ENCODE measurements around the gene TSTD2.
A peak's percentile ranks its signal among the peaks of the same experiment; 100 is the strongest.
"Not testable (repeated sequence)": the region's sequence is repeated elsewhere in the genome, so short reads cannot be mapped to it uniquely, and the experiment has no call there.

The TSTD2 gene

DNA sequence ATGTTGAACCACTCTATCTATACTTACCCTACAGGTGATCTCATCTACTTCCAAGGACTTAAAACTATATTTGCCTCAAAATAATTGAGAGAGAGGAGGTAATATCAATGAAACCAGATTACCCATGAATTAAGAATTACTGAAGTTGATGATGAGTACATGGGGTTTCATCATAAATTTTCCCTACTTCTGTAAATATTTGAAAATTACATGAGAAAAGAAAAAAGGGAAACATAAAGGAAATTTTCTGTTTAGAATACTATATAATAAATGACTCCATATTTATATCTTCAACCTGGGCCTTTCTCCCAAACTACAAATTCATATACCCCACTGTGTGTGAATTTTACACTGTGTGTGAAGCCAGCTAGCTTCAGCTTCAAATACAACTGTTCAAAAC, 2.6 kb downstream of the TSTD2 start:
- no peak for DNase-seq (ENCODE audit: low read depth)

- DNase-seq (ENCODE audit: low read depth) = no peak
These were observed 4.0 kb downstream of the TSTD2 start for GRCh38 chr9:97629156-97629555.

GRCh38 chr9:97628668-97629067, 4.5 kb downstream of the TSTD2 start:
- no peak for DNase-seq (ENCODE audit: low read depth)

- no peak for DNase-seq (ENCODE audit: low read depth)
These were observed 5.5 kb downstream of the TSTD2 start for GRCh38 chr9:97627624-97628023.

- DNase-seq (ENCODE audit: low read depth) = no peak
These were observed 7.5 kb downstream of the TSTD2 start for GRCh38 chr9:97625620-97626019.

- no peak for DNase-seq (ENCODE audit: low read depth)
These were observed 9.2 kb downstream of the TSTD2 start for GRCh38 chr9:97623946-97624345.

- DNase-seq (ENCODE audit: low read depth) = not testable (repeated sequence)
These were observed 10.7 kb downstream of the TSTD2 start for GRCh38 chr9:97622483-97622882.

DNA sequence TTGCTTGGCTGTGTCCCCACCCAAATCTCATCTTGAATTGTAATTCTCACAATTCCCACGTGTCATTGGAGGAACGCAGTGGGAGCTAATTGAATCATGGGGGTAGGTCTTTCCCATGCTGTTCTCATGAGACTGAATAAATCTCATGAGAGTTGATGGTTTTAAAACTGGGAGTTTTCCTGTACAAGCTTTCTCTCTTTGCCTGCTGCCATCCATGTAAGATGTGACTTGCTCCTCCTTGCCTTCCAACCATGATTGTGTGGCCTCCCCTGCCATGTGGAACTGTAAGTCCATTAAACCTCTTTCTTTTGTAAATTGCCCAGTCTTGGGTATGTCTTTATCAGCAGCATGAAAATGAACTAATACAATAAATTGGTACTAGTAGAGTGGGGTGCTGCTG, 13.1 kb downstream of the TSTD2 start:
- not testable (repeated sequence) for DNase-seq (ENCODE audit: low read depth)

DNA sequence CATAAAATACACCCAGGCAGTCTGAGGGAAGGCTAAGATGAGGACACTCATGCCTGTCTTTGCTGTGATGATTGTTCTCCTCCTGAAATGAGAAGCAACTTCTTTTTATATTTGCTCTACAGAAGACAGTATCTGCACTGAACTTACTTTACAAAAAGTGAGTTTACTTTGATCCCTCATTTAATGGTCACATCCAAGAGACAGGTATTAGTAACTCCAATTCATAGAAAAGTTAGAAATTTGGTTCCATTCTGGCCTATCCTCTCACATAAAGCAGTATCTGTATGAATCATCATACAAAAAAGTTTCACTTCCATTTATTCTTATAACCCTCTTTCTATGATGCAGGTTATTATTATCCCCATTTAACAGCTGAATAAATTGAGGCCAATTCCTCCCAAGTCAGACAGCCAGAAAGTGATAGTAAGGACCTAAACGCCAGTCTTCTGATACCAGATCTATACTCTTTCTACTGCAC, 15.2 kb downstream of the TSTD2 start:
- DNase-seq (ENCODE audit: low read depth) = no peak

DNA sequence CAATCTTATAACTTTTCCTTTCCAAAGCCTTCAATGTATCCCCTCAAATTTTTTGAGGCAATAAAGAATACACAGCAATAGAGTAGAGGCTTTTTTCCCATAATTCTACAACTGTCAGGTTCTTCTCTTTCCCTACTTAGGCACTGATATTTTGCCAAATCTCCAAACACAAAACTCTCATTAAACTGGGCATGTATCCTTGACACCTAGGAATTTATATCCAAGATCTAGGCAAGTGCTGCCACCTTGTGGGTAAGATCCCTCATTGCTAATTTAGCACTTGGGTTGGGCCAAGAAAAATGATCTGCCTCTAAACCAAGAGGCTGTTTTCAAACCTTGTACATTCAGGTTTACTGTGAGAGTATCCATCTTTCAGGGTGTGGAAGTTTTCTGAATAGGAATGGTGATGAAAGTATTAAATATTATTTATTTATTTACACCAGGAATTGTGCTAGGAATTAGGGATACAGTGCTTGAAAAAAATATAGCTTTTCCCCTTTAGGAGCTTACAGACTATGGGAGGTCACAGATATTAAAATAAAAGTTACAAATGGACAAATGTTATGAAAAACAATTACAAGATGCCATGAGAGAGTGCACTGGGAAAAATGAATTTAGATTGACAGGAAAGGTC, 17.6 kb downstream of the TSTD2 start:
- peak; percentile 43 for DNase-seq (ENCODE audit: low read depth)

DNA sequence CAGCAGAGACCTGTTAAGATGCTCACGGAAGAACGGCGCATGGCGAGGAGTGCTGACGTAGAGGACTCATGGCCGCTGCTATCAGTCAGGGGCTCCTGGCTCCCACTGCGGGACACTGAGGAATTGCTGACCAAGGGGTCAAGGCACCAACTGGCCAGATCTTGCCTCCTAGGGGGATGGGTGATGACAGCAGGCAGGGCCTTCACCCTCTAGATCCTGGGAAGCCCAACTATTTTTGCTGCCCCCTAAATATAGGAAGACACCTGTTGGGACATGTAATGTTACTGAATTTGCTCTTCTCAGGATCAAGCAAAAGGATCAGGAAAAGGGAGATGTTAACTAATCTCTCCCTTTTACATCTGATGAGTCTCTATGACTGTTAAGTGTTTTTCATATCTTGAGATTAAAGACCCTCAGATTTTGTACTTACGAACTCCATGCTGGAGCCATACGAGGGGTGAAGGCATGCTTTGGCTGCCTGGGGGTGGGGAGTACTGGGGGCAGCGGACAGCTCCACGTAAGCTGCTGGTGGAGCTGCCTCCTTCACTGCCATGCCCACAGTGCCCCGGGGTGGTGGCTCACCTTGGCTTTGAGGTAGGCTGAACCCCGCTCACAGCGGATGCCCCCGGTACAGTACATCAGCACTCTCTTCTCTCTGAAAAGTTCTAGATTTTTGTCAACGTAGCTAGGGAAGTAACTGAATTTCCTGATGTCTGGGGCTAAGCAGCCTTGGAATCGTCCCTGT, 28.1 kb downstream of the TSTD2 start:
- no peak for DNase-seq (ENCODE audit: low read depth)

DNA sequence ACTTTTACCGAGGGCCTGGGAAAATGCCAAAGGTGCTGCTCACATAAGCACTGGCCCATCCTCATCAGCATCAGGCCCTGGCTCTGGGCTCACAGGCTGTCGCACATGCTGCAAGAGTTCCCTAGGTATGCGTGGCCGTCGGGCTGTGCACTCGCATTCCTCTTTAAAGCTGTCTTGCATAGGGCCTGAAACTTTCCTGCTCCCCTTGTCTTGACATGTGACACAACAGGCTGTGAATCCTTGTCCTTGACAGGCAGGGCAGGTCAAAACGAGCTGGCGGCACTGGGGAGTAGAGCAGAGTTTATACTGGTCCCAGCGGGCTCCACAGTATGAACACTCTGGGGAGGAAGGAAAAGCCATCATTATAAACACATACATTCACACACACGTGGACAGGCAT, 30.7 kb downstream of the TSTD2 start:
- no peak for DNase-seq (ENCODE audit: low read depth)

- DNase-seq (ENCODE audit: low read depth) = no peak
These were observed 31.8 kb downstream of the TSTD2 start for GRCh38 chr9:97601228-97601898.

- DNase-seq (ENCODE audit: low read depth) = no peak
These were observed 32.5 kb downstream of the TSTD2 start for GRCh38 chr9:97600531-97601227.

DNA sequence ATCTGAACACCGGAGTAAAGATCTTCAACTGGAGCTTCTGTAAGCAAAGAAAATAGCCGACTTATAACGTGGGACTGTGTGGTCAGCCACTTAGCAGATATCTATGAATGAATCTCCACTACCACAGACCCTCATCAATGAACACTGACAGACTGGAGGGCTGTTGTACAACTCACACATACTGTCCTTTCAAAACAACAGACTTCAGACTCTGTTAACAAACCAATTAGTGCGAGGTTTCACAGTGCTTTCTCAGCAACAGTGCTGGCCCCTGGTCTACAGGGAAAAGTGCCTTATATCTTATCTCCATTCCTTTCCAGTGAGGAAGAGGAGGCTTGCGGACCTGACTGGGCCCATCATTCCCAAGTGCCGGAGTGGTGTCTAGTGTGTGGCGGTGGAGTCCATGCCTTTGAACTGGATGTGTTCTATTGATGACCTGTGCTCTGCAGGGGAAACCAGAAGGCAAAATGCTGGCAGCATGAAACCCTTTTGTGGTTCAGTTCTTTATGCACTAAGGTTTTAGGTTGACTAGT, 33.8 kb downstream of the TSTD2 start:
- DNase-seq (ENCODE audit: low read depth) = no peak

- DNase-seq (ENCODE audit: low read depth) = peak; percentile 49
These were observed 34.5 kb downstream of the TSTD2 start for GRCh38 chr9:97598461-97599288.

GRCh38 chr9:97596906-97597305, 36.3 kb downstream of the TSTD2 start:
- no peak for DNase-seq (ENCODE audit: low read depth)

DNA sequence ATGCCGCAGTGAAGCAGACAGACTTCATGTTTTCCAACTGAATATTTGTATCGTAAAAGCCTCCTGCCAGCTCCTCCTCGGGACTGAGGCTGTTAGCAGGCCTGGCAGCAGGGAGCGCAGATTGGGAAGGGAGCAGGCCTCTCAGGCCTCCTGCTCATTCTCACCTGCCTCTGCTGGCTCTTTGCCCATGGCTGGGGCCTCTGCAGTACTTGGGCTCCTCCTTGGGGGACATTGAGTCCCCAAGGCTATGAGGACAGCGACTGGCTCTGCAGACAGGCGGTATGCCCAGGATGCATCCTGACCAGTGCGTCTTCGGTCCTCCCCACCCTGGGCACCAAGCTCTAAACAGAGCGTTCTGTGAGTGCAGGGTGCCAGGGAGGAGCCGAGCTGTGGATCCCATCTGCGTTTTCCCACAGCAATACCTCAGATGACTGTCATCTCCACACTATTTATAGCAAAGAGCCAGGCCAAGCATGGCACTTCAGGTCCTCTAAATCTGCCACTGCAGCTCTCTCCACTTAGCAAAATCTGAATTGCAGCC, 38.7 kb downstream of the TSTD2 start:
- DNase-seq (ENCODE audit: low read depth) = no peak

DNA sequence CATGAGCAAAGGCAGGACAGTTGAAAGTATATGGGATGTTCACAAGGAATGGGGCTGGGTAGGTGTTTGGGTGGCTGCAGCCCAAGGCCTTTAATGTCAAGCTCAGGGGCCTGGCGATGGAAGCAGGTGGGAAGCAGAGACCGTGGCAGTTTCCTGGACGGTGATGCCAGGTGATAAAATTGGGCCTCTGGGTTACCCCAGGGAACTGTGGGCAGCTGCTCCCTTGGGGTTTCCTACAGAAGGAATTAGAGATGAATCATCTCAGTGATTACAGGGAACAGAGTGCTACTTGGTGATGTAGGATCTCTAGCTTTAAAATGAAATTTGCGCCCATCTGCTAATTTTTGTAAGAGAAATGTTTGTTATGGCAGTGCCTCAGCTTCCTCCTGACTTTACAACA, 39.2 kb downstream of the TSTD2 start:
- no peak for DNase-seq (ENCODE audit: low read depth)

DNA sequence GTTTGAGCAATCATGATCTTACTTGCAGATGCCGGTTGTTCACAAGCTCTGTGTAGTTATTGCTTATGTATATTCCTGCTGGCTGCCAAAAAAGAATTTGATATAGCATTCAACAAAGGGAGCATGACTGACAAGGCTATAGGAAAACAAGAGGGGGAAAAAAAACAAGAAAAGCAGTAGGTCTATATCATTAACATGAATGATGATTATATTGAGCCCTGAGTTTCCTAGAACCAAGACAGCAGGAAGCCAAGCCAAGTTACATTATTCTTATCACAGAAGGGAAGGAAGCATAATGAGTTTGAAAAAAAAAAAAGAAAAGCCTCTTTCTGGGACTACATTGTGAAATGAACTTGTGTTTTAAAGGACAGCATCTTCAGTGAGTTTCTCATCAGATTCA, 41.0 kb downstream of the TSTD2 start:
- no peak for DNase-seq (ENCODE audit: low read depth)

GRCh38 chr9:97591535-97591934, 41.6 kb downstream of the TSTD2 start:
- DNase-seq (ENCODE audit: low read depth) = no peak

Measured in stimulated activated CD8-positive, alpha-beta memory T cell treated with anti-CD3 and anti-CD28 coated beads, Interleukin-12 subunit alpha, Interleukin-12 subunit beta, amount 100 ng/mL, for 1 hour (primary cell).